ENCODE measurements around the gene C3orf20.
"Not testable (repeated sequence)": the region's sequence is repeated elsewhere in the genome, so short reads cannot be mapped to it uniquely, and the experiment has no call there.

The C3orf20 gene

GRCh38 chr3:14741510-14741909 is 66.6 kb downstream of the C3orf20 start (continued):
- TF ChIP-seq PATZ1 (CRISPR knock-in tag; IDR thresholded peaks at IDR 0.05; ENCODE audit: borderline replicate concordance) (no peak), ZC3H10 (CRISPR knock-in tag; IDR thresholded peaks at IDR 0.05) (no peak), POU6F1 (CRISPR knock-in tag; IDR thresholded peaks at IDR 0.05; ENCODE audit: borderline replicate concordance, low read depth) (no peak), ZFP30 (CRISPR knock-in tag; IDR thresholded peaks at IDR 0.05) (no peak), ZNF70 (CRISPR knock-in tag; IDR thresholded peaks at IDR 0.05) (no peak), ISL1 (CRISPR knock-in tag; IDR thresholded peaks at IDR 0.05) (no peak), PPARA (CRISPR knock-in tag; IDR thresholded peaks at IDR 0.05; ENCODE audit: borderline replicate concordance) (no peak), ZFP3 (CRISPR knock-in tag; IDR thresholded peaks at IDR 0.05) (no peak), ZNF8 (CRISPR knock-in tag; IDR thresholded peaks at IDR 0.05) (no peak), ZNF565 (CRISPR knock-in tag; conservative IDR thresholded peaks at IDR 0.05; ENCODE audit: low read depth) (no peak), ESRRG (CRISPR knock-in tag; IDR thresholded peaks at IDR 0.05) (no peak)

GRCh38 chr3:14744556-14744955 is 69.6 kb downstream of the C3orf20 start:
- TF ChIP-seq ZC3H10 (CRISPR knock-in tag; IDR thresholded peaks at IDR 0.05): no peak
- TF ChIP-seq CSRNP3 (CRISPR knock-in tag; IDR thresholded peaks at IDR 0.05): no peak
- TF ChIP-seq ZFP3 (CRISPR knock-in tag; IDR thresholded peaks at IDR 0.05): no peak
- no peak for TF ChIP-seq CREB5 (CRISPR knock-in tag; IDR thresholded peaks at IDR 0.05; ENCODE audit: low read depth)
- no peak for TF ChIP-seq PATZ1 (CRISPR knock-in tag; IDR thresholded peaks at IDR 0.05; ENCODE audit: borderline replicate concordance)
- no peak for TF ChIP-seq ZNF8 (CRISPR knock-in tag; IDR thresholded peaks at IDR 0.05)
- TF ChIP-seq ESRRG (CRISPR knock-in tag; IDR thresholded peaks at IDR 0.05): no peak
- ATAC-seq: no peak

GRCh38 chr3:14750650-14751049 is 75.7 kb downstream of the C3orf20 start:
- ATAC-seq: no peak
- no peak for TF ChIP-seq CSDC2 (CRISPR knock-in tag; IDR thresholded peaks at IDR 0.05)
- TF ChIP-seq ZNF70 (CRISPR knock-in tag; IDR thresholded peaks at IDR 0.05): no peak
- TF ChIP-seq PATZ1 (CRISPR knock-in tag; IDR thresholded peaks at IDR 0.05; ENCODE audit: borderline replicate concordance): no peak
- TF ChIP-seq ZNF565 (CRISPR knock-in tag; conservative IDR thresholded peaks at IDR 0.05; ENCODE audit: low read depth): no peak
- no peak for TF ChIP-seq POU6F1 (CRISPR knock-in tag; IDR thresholded peaks at IDR 0.05; ENCODE audit: borderline replicate concordance, low read depth)
- TF ChIP-seq SNAI2 (CRISPR knock-in tag; IDR thresholded peaks at IDR 0.05): no peak
- no peak for TF ChIP-seq TSHZ2 (CRISPR knock-in tag; IDR thresholded peaks at IDR 0.05)
- no peak for TF ChIP-seq BACH2 (CRISPR knock-in tag; IDR thresholded peaks at IDR 0.05; ENCODE audit: borderline replicate concordance)
- TF ChIP-seq ESRRG (CRISPR knock-in tag; IDR thresholded peaks at IDR 0.05): no peak
- no peak for TF ChIP-seq TOX (CRISPR knock-in tag; IDR thresholded peaks at IDR 0.05; ENCODE audit: borderline replicate concordance)
- no peak for TF ChIP-seq ZC3H10 (CRISPR knock-in tag; IDR thresholded peaks at IDR 0.05)
- TF ChIP-seq ZNF8 (CRISPR knock-in tag; IDR thresholded peaks at IDR 0.05): no peak

- not testable (repeated sequence) for ATAC-seq
These were observed 78.0 kb downstream of the C3orf20 start for GRCh38 chr3:14752979-14753378.
